Measurements from ENCODE around the gene TP53BP2.

DNA sequence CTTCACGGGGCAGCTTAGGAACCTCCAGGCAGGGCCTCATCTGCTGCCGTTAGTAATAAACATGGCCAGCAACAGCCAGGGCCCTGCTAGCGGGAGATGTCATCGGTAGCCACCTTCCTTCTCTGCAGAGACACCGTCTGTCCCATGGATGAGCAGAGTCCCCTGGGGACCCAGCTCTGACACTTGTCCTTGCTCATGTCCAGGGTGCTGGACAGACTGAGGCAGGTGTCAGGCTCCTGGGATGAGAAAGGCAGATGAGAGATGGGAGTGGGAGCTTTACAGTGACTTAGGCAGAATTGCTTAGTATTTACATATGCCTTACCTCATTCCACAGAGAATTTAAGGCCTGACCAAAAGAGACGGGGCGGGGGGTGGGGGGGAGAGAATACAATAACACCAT is 108.4 kb downstream of the TP53BP2 start:
- TF ChIP-seq, protein P1, sequence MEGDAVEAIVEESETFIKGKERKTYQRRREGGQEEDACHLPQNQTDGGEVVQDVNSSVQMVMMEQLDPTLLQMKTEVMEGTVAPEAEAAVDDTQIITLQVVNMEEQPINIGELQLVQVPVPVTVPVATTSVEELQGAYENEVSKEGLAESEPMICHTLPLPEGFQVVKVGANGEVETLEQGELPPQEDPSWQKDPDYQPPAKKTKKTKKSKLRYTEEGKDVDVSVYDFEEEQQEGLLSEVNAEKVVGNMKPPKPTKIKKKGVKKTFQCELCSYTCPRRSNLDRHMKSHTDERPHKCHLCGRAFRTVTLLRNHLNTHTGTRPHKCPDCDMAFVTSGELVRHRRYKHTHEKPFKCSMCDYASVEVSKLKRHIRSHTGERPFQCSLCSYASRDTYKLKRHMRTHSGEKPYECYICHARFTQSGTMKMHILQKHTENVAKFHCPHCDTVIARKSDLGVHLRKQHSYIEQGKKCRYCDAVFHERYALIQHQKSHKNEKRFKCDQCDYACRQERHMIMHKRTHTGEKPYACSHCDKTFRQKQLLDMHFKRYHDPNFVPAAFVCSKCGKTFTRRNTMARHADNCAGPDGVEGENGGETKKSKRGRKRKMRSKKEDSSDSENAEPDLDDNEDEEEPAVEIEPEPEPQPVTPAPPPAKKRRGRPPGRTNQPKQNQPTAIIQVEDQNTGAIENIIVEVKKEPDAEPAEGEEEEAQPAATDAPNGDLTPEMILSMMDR (conservative IDR thresholded peaks at IDR 0.05; ENCODE audit: low read length) = no peak
- no peak for TF ChIP-seq EZH2phosphoT487 (IDR thresholded peaks at IDR 0.05; ENCODE audit: borderline replicate concordance, low read depth, low read length)

All from OCI-LY7 (cell line).